ENCODE data around the gene IDUA.
A peak's percentile ranks its signal among the peaks of the same experiment; 100 is the strongest.
"Not testable (repeated sequence)": the region's sequence is repeated elsewhere in the genome, so short reads cannot be mapped to it uniquely, and the experiment has no call there.

IDUA gene

DNA sequence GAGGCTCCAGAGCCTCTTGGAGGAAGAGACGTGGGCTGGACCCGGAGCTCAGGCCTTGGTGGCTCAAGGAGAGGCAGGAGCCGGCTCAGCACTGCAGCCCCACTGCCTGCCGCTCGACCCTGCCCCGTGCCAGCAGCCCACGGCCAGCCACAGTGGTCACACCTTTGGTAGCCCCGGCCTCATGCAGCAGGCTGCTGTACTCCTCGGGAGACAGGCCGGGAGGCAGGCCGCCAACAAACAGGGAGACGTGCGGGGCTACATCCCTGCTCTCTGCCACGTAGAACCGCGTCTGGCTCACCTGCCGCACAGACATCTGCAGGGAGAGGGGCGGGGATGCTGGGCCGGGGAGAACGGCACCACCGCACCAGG is 21.1 kb upstream of the IDUA start:
- no peak for FAIRE-seq
- DNase-seq (ENCODE audit: extremely low spot score, insufficient read length, low read depth) = no peak

DNA sequence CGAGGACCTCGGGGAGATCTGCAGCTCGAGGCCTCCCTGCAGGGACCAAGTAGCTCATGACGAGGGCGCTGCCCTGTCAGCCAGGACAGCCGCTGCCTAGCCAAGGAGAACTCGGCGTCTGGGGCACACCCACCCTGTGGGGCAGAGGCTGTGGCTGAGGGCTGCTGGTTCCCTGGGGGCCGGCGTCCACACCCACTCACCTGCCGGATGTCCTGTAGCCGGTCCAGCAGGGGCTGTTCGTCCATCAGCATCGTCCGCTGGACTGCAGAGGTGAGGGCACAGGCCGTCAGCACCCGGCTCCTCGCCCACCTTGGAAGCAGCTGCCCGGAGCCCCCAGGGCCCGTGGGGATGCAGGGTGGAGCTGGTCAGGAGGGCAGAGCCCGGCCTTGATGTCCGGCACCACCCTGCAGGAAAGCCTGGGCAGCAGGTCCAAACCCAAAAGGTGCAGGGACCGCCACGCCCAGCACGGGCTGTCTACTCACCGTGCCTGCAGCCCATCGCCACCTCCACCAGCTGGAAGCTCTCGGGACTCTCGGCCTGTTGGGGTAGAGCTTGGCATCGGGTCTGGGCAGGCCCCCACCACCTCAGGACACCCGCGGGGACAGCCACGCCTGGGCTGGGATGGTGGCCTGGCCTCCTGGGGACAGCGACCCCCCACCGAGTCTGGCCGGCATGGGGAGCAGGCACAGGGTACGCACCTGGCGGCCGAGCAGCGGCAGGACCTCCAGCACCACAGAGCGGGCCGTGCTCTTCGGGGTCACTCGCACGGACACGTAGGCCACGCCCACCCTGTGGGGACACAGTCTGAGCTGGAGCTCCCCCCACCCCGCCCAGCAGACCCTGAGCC is 20.4 kb upstream of the IDUA start:
- FAIRE-seq (no peak), DNase-seq (ENCODE audit: extremely low spot score, insufficient read length, low read depth) (no peak)

DNA sequence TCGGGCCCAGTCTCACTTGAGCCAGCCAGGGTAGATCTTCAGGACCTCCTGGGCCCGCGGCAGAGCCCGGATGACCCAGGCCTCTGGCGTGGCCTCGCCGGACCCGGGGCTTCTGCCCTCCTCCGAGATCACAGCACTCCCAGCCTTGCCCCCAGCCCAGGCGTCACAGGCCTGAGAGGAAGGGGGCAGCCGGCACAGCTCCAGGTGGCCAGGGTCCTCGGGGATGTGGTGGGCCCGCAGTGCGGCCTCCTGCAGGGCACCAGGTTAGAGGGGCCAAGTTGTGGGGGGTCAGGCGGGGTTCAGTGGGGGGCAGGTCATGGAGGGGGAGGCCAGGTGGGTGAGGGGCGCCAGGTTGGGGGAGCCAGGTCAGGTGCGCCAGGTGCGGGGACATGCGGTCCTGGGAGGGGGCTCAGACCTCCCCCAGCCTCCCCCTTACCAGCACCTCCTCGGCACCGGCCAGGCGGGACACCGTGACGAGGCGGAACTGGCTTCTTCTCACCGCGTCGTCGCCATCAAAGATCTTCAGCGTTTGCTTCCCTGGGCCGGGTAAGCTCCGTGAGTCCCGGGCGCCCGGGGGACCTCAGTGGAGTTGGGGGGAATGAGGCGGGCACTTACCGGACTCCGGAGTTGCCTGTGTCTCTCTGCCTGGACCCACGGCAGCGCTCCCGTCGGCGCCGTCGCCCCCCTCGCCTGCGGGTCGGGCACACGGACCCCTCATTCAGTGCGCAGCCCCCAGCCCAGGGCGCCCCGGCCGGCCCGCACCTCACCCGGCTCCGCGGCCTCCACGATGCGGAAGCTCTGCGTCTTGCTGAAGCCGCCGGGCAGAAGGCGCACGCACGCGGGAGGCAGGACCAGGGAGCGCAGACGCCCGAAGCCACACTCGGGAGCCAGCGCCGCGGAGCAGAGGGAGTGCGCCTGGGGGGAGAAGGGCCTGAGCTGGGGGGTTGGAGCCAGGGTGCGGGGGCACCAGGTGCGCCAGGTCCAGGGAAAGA is 19.4 kb upstream of the IDUA start:
- no peak for DNase-seq (ENCODE audit: extremely low spot score, insufficient read length, low read depth)
- FAIRE-seq = no peak

DNA sequence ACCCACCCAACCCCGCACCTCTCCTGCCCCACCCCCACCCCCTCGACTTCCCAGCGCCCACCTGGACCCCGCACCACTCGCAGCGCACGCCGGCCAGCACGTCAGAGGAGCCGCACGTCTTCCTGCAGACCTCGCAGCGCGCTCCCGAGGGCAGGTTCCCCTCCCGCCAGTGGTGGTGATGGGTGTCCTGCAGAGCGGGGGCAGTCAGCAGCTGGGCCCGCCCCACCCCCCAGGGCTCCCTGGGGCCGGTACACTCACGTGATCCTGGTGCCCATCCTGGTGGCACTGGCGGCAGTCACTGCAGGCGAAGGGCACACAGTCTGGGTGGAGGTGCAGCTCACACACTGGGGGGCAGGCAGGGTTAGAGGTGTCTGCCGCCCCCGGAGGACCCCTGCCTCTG is 18.6 kb upstream of the IDUA start:
- DNase-seq (ENCODE audit: extremely low spot score, insufficient read length, low read depth) (no peak), FAIRE-seq (no peak)

DNA sequence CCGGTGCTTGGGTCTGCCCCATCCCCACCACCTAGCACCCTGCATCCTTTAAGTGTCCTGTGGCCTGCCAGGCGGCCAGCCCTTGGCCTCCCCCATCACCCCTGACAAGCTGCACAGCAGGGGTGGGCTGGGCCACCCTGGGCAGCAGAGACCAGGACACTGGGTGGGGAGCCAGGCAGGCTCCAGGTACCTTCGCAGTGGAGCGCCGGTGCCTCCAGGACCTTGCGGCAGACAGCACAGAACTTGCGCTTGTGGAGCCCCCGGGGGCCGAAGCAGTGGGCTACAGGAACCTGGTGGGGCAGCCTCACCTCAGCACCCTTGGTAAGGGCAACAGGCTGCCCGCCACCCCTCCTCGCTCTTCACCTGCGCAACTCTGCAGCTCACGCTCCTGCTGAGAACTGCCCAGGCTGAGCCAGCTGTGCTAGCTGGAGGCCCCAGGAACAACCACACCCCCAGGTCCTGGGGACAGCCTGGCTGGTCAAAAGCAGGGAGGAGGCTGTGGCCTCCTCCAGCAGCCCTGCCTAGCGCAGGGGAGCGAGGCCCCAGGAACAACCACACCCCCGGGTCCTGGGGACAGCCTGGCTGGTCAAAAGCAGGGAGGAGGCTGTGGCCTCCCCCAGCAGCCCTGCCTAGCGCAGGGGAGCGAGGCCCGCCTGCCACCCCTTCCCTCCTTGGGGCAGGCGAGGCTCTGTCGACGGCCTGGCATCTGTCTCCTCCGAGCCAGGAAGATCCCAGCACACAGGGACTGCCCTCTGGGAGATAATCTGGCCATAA is 18.0 kb upstream of the IDUA start:
- no peak for DNase-seq (ENCODE audit: extremely low spot score, insufficient read length, low read depth)
- FAIRE-seq = no peak

DNA sequence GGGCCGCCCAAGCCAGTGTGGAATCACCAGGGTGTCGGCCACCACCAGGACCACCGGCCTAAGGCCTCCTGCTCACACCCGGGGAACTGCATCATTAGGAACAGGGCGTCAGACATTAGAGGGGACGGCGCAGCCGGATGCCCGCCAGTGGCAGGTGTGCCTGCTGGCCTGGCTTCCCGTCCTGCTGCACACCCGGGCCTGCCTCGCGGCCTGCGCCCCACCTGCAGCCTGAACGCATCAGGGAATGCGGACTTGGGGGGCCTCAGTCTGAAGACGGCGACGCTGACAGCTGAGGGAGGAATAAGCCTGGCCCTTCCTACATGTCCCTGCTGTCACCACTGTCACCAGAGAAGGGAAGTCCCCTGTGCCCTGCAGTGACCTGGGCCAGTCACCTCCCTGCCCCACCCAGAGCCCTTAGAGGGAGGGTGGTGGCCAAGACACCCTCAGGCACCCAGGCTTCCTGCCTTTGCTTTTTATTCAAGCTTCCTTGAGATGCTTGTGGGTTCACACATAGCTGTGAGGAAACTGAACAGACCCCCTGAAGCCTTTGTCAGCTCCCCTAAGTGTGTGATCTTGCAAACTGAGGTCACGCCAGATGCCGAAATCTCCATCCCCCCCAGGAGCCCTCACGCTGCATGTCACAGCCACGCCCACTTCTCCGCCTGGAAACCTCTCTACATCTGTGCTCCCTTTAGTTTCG is 16.6 kb upstream of the IDUA start:
- DNase-seq (ENCODE audit: extremely low spot score, insufficient read length, low read depth) = no peak
- no peak for FAIRE-seq

DNA sequence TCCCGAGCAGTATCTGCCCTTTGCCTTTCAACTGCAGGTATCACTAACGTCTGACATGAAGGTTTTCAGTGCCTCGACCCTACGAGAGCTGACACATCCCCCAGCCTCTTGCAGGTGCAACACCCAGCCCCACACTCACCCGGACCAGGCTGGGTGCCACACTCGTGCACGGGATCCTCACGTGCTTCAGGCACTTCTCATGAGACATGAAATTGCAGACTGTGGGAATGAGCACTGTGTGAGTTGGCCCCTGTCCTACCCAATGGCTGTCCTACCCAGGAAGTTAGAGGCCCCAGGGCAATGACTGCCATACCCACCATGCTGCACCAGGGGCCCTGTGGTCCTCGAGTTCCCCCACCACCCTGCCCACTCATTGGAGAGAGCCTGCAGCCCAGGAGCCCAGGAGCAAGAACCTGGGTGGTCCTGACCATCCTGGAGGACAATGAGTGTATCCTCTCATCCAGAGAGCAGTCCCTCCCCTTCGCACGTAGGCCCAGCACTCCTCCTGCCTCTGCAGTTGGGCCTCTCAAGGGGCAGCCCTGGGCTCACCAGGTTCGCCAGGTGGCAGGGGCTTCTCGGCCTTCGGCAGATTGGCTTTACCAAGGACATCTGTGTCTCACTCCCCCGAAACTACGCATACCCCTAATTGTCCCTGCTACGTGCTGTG is 15.9 kb upstream of the IDUA start:
- no peak for FAIRE-seq
- no peak for DNase-seq (ENCODE audit: extremely low spot score, insufficient read length, low read depth)

DNA sequence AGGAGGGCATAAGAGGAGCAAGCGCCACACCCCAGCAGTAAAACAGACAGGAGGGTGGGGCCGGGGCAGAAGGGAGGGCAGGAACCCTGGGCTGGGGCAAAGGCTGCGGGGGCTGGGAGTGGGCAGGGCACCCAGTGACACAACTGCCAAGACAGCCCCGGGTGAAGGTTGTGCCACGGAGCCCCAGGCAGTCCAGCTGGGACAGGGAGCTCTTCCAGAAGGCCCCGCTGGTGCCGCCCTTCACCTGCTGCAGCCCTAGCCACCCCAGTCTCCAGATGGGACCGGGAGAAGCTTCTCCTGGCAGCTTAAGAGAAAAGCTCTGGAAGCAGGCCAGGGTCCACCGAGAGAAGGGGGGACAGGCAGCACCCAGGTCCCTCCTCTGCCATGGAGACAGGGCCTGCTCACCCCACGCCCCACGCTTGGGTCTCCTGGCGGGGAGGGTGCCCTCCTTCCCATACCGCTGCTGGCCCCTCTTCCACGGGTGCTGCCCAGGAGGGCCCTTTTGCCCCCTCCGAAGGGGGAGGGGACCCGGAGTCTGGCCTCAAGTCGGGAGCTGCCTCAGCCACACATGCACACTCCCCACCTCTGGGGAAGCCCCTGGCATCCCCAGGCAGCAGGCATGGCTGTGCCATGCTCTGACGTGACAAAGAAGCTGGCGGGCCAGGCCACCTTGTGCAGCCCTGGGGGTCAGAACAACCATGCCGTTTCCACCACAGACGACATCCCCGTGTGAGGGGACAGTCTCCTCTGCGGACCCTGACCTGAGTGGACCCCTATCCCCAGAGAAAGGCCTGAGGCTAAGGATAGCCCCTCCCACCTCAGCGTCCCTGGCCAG is 15.0 kb upstream of the IDUA start:
- FAIRE-seq (no peak), DNase-seq (ENCODE audit: extremely low spot score, insufficient read length, low read depth) (no peak)

DNA sequence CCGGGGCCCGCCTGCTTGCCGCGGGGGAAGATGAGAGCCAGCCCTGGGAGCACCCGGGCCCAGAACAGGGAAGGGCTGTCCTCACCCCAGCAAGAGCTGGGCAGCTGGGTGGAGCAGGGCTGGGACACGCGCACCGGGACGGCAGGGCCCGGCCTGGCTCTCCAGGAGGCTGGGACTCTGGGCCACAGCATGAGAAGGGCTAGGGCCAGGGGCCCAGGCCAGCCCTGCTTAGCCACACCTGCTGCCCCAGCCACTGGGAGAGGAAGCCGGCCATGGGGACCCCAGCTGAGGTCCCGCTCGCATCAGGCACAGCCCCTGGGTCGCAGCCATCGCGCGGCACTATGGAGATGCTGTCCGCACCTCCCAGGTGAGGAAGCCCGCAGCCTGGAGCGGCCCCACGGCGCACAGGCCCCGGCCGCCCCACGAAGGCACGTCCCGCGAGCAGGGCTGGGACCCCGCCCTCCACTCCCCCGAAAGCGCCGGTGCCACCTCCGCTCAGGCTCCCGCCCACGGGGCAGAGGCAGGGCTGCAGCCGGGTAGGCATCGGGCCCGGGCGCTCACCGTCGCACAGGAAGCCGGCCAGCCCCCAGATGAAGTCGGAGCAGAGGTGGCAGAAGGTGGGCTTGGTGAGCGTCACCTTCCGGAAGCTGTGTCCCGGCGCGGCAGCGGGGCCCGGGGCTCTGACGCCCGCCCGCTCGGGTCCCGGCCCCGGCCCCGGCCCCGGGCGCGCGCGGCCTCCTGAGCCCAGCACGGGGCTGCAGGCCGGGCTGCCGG is 14.0 kb upstream of the IDUA start:
- FAIRE-seq (no peak), DNase-seq (ENCODE audit: extremely low spot score, insufficient read length, low read depth) (peak; percentile 23)

DNA sequence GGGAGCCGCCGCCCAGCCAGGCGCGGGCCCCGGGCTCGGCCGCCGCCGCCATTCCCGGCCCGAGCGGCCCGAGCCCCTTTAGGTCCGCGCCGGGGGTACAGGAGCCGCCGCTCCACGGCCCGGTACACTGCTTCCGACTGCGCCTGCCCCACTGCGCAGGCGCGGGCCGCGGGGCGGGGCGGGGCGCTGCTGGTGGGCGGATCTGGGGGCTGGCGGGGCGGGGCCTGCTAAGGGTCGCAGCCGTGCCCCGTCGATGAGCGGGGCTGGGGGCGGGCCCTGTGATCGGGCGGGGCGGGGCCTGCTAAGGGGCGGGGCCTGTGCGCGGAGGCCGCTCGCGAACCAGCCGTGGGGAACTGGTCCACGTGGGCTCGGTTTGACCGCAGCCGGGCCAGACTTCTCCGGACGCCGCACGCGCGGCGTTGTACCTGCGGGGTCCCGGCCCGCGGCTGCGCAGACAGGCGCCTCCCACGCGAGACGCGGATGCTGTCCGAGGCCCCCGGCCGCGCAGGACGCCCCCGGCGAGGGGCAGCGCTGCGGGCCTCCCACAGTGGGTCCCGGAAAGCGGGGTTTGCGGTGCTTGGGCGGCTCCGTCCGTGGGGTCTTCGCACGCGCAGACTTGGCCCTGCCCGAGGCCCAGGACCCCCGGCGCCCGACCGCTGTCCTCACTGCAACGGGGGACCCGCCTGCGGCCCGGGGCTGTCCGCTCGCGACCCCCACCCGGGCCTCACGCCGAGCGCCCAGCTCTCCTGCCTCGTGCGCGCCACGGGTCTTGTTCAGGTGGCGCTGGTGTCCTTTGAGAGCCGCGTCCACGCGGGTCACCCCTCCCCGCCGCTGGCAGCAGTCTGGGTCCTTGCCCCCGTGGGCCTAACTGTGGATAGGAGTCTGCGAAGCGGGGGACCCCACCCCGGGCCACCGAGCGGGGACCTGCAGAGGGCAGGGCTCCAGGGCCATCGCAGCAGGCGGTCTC is 13.1 kb upstream of the IDUA start, which contains the start of gene DGKQ:
Gene DGKQ, minus strand, starts transcription at position 139 of the 967 bp plus-strand sequence. Its CDS starts 87 bp downstream, at position 52.
- DNase-seq (ENCODE audit: extremely low spot score, insufficient read length, low read depth) (peak; percentile 98), FAIRE-seq (peak; percentile 77)

DNA sequence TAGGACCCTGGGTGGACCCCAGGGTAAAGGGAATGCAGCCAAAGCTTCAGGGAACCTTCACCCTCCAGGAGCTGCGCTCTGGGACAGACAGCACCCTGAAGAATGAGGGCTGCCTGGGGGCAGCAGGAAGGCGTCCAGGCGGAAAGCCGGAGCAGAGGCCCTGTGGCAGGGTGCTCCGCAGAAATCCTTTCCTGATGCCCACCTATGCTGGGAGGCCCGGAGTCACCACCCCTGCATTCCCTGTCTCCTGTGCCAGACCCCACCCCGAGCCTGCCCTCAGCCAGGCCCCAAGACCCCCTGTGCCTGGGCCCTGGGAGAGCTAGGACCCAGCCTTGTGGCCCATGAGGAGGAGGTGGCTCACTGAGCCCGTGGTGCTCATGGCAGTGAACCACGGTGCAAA is 12.2 kb upstream of the IDUA start:
- FAIRE-seq (no peak), DNase-seq (ENCODE audit: extremely low spot score, insufficient read length, low read depth) (no peak)

DNA sequence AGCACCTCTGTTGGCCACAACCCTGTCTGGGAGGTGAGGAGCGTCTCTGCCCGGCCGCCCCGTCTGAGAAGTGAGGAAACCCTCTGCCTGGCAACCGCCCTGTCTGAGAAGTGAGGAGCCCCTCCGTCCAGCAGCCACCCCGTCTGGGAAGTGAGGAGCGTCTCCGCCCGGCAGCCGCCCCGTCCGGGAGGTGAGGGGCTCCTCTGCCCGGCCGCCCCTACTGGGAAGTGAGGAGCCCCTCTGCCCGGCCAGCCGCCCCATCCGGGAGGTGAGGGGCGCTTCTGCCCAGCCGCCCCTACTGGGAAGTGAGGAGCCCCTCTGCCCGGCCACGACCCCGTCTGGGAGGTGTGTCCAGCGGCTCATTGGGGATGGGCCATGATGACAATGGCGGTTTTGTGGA is 10.8 kb upstream of the IDUA start:
- DNase-seq (ENCODE audit: extremely low spot score, insufficient read length, low read depth); FAIRE-seq: not testable (repeated sequence)

DNA sequence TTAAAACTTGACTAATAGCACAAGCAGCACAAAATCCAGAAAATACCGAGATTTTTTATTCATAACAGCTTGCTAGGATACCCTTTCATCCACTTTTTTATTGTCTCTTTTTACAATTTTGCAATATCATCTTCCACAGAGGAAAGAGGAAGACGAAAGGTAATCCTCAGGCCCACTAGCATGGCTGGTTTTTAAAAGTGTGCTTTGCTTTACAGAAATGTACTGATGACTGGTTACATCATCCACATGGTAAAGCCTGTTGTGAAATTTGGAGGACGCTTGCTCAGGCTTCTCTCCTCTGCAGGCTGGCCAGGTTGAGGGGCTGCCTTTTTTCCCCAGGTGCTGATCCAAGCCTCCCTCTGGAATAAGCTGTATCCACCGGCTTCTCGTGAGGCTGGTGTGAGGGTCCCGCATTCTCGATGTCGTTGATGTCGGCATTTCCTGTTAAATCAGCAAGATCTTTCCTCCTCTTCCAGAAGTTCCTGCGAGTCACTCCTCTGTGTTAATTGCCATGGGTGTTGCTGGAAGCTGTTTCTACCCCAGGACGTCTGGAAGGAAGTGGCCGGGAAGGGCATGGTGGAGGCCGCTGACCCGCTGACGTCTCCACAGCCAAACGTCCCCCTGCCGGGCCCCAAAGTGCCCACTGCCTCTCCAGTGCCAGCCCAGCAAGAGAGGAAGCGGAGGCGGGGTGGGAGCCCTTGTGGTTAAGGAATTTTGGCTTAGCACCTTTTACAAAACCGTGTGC is 7.7 kb upstream of the IDUA start:
- no peak for FAIRE-seq
- no peak for DNase-seq (ENCODE audit: extremely low spot score, insufficient read length, low read depth)

DNA sequence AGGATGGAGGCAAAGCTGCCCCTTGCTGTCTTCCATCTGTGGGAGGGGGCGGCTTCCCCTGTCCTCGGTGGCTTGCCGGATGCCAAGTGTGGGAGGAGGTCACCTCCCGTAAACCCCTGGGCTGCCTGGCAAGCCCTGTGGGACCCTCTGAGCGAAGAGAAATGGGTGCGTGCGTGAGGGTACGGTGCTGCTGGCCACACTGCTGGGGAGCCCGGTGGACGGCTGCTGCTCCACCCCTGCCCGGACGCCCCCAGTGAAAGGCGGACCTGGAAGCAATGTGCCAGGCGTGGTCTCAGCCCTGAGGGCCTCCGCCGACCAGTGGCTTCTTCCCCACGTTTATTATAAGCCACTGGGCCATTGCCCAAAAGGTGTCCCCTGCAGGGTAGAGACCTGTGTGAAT is 4.6 kb upstream of the IDUA start:
- FAIRE-seq = no peak
- DNase-seq (ENCODE audit: extremely low spot score, insufficient read length, low read depth) = no peak

DNA sequence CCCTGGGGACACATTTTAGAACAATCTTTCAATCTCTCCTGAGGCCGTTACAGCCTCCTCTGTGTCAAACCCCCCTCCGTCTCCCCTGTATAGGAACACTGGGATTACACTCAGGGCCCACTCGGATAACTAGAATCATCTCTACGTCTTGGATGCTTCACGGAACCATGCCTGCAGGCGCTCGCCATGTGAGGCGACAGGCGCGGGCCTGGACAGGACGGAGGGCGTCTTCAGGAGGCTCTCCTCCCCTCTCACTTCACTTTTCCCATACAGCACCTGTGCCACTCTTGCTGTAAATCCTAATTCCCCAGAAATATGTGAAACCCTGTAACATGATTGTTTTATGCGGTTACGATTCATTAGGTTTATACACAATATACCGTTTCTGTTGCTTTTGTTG is 4.0 kb upstream of the IDUA start:
- DNase-seq (ENCODE audit: extremely low spot score, insufficient read length, low read depth) = no peak
- no peak for FAIRE-seq
